HEK293T (cell line): ENCODE data around the gene TRABD2A.

ENCODE experiments used
- ELF4 ChIP-seq: fragments of 450-650 bp; IDR thresholded peaks from 2 replicates; pipeline ENCODE4 v1.6.1; 2017; ENCODE audit warnings: antibody characterized with exemption
- TARDBP ChIP-seq: fragments of 450-650 bp; IDR thresholded peaks from 2 replicates; pipeline ENCODE4 v1.6.1; 2016
- ZNF384 ChIP-seq: fragments of 450-650 bp; IDR thresholded peaks from 2 replicates; pipeline ENCODE4 v1.6.1; 2016

DNA sequence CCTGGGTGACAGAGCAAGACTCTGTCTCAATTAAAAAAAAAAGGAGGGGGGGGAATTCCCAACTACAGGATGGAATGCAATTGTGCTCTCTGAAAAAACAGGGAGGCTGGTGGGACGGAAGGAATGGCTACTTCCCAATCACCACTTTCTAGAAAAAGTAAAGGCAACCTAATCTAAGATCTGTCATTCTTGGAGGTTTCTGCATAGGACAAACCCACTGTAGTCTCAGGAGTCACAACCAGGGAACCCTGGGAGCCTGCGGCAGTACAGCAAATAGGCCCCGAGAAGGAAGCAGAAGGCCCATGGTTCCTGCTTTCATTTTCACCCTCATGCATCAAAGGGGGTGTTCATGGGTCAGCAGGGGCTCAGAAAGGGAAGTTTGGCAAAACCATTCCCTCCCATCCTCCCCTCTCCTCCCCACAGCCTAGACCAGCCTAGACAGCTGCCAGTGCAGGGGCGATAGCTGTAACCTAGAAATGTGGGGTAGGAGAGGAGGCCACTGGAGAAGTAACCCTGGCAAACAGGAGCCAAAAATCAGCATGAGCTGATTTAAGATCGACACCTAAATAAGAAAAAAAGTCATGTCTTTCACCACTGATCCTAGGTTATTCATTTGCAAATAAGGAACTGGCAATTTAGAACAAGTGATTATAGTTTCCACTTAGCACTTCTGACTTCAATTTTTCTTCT, 48.0 kb downstream of the TRABD2A start:
- TF ChIP-seq ELF4 (no peak), ZNF384 (no peak), TARDBP (no peak)
